Skin epidermis (tissue), 12 donors: ENCODE measurements around the gene SLC24A5.
A peak's percentile ranks its signal among the peaks of the same experiment; 100 is the strongest.

ENCODE experiments used
- H3K27ac ChIP-seq, 21 experiments: fragments of 200-600 bp; sonication (generic) in 11 of 21; one replicate each; pipeline ENCODE4 v1.5.0; 2020; ENCODE audit warnings: mild to moderate bottlenecking in 3 of 21, inconsistent platforms in 2 of 21, moderate library complexity in 2 of 21
- H3K4me3 ChIP-seq, 7 experiments: fragments of 200-600 bp; sonication (generic) in 2 of 7; one replicate each; pipeline ENCODE4 v1.5.0; 2020; ENCODE audit warnings: inconsistent platforms in 2 of 7, mild to moderate bottlenecking in 2 of 7, moderate library complexity in 1 of 7

SLC24A5 gene

GRCh38 chr15:48109212-48109611 is 11.6 kb upstream of the SLC24A5 start:
- Histone ChIP-seq H3K27ac (peak overlapping the region in 1 of 21 experiments; percentile 45), H3K4me3 (no peak overlapping the region)

DNA sequence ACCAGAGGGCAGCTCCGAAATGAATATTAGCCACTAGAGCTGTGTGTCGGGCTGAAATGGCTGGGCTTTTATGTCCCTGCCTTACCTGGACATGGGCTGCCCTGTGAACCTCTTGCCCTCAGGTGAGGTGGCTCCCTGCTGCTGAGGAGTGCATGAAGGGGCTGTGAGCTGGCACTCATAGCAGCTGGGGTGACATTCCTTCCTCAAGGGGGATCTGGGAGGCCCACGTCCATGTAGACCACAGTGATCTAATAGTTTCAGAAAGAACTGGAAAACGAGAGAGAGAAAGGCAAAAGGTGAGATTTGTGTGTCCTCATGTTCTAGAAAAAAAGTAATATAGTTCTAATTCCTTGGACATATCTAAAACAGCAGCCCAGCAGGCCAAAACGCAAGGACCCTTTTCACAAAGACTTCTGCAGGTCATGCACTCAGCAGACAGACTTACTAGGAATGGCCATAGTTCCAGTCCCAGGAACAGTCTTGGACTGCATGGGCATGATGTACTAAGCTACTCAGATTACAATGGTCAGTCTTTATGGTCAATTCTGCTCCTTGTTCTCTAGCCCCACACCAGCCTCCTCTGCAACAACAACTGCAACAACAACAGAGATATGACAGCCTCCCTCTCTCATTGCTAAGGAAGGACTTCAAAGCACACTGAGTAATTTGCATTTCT is 10.8 kb upstream of the SLC24A5 start:
- Histone ChIP-seq H3K4me3 (no peak overlapping the region), H3K27ac (peak overlapping the region in 1 of 21 experiments; percentile 24)

DNA sequence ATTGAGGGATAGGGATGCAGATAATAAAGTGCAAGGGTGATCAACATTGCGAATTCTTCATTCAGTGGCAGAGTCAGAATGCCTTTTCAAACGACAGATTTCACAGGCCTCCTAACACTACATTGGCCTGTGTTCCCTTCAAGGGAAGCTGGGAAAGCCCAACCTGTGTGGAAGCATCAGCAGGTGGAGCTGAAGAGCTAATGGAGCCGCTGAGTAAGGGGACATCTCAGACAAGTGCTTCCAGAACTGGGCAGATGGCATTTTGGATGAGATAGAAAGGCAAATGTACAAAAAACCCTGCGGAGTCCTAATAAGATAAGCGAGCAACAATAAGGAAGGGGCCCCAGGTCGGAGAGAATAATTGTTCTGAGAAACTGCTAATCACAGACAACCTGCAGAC is 8.5 kb upstream of the SLC24A5 start:
- Histone ChIP-seq H3K4me3 (no peak overlapping the region), H3K27ac (no peak overlapping the region)

DNA sequence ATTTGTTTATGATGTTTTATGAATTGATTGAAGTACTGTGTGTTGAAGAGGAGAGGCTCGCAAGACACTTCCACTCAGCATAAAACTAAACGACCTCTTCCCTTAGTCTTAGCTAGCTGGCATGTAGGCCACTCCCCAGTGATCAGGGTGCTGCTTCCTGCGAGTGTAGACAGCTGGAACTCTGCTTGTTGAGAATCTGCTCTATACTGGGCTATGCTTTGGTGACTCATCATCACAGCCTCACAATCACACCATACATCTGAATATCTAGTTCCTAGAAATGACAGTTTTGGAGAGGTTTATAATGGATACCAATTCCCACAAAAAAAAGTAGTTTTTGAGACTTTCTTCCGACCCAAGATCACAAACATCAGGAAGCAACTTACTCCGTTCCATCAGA is 1.5 kb upstream of the SLC24A5 start:
- Histone ChIP-seq H3K27ac (no peak overlapping the region), H3K4me3 (no peak overlapping the region)

GRCh38 chr15:48121849-48122248 is 1.1 kb downstream of the SLC24A5 start:
- Histone ChIP-seq H3K27ac (peak overlapping the region in 1 of 21 experiments; percentile 48), H3K4me3 (no peak overlapping the region)

DNA sequence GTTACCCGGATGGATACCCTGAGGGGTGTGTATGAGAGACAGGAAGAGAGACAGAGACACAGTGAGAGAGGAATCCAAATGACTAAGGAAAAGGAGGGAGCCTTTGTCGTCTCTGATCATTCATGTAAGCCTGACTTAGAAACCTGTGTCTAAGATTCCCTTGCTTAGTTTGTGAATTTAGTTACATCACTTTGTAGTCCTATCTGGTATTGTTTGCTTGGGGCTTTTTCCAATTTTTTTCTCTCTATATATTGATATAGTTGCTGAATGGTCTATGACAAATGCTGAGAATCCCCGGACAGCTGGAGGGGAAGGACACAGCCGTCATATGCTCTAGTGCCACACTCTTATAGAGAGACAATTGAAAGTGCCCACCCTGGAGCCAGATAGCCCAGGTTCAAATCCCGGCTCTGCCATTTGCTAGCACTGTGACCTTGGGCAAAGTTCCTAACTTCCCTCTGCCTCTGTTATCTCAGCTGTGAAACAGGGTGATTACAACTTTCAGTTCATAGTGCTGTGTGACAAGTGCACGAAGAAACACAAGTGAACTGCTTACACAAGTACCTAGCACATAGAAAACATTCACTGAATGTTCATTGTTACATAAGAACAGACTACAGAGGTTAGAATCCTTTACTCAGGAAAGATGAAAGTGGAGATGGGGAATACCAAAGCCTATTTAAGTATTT is 6.0 kb downstream of the SLC24A5 start:
- no peak overlapping the region for H3K27ac ChIP-seq
- no peak overlapping the region for H3K4me3 ChIP-seq

DNA sequence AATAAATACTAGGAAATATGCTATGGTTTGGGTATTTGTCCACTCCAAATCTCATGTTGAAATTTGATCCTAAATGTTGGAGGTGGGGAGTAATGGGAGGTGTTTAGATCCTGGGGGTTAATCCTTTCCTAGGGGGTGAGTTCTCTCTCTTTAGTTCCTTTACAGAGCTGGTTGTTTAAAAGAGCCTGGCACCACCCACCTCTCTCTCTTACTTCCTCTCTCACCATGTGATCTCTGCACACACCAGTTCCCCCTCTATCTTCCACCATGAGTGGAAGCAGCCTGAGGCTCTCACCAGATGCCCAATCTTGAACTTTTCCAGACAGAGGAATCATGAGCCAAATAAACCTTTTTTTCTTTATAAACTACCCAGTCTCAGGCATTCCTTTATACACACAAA is 10.5 kb downstream of the SLC24A5 start:
- Histone ChIP-seq H3K27ac (no peak overlapping the region), H3K4me3 (no peak overlapping the region)

GRCh38 chr15:48132874-48133273 is 12.1 kb downstream of the SLC24A5 start:
- Histone ChIP-seq H3K4me3 (no peak overlapping the region), H3K27ac (no peak overlapping the region)

- no peak overlapping the region for H3K27ac ChIP-seq
These were observed 23.1 kb downstream of the SLC24A5 start for GRCh38 chr15:48143856-48144255.

GRCh38 chr15:48144889-48145288 is 24.1 kb downstream of the SLC24A5 start:
- no peak overlapping the region for H3K4me3 ChIP-seq
- H3K27ac ChIP-seq = no peak overlapping the region

More at GRCh38 chr15:48143856-48144255, 23.1 kb downstream of the SLC24A5 start:
- H3K4me3 ChIP-seq = no peak overlapping the region

DNA sequence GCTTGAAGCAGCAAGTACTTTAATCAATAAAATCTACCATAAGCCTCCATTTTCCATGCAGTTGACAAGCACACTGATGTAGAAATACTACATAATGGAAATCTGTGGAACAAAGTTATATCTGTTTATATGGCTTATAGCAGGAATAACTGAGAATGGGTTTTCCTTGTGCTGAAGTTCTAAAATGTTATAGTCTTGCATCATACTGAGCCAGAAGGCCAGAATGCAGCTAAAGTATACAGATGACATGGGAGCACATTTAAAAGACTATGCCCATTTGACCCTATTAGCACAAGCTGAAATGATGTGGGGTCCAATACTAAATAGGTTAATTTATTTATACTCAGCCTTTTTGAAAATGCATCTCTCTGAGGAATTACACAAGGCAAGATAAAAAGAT is 25.1 kb downstream of the SLC24A5 start:
- Histone ChIP-seq H3K27ac (no peak overlapping the region), H3K4me3 (no peak overlapping the region)

DNA sequence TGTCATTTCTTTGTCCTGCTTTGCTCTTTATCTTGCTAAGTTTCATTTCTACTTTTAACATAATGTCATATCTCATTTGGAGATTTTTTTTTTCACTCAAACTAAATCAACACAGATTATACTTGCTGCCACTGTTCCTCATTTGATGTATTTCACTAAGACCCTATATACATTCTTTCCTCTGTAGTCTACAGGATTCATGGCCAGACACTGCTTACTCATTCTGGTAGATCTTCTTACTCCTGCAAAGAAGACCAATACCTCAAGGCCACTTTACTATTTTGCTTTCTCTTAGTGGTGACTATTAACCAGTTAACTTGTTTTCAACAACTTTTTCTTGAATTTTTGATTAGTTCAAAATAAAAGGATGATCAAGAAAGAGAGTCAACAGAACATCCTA is 26.6 kb downstream of the SLC24A5 start:
- no peak overlapping the region for H3K4me3 ChIP-seq
- no peak overlapping the region for H3K27ac ChIP-seq

DNA sequence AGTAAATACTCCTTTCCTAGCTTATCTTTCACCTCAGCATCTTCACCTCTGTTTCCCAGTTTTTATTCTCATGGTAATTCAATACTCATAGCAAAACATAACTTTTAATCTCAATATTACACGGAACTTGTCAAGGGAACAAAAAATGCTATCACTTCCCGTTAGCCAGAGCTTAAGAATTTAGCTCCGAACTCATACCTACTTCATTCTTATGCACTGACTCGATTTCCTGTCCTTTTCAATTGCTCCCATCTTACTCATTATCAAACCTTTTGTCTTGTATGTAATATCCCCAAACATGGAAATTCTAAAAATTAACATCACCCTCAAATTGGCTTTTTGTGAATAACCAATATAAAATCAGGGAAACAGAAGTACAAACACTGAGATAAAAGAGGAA is 29.1 kb downstream of the SLC24A5 start:
- Histone ChIP-seq H3K4me3 (no peak overlapping the region), H3K27ac (no peak overlapping the region)

GRCh38 chr15:48153526-48153925 is 32.7 kb downstream of the SLC24A5 start:
- Histone ChIP-seq H3K4me3 (no peak overlapping the region), H3K27ac (no peak overlapping the region)

- Histone ChIP-seq H3K27ac (no peak overlapping the region), H3K4me3 (no peak overlapping the region)
These were observed 47.8 kb downstream of the SLC24A5 start for GRCh38 chr15:48168616-48169015.

DNA sequence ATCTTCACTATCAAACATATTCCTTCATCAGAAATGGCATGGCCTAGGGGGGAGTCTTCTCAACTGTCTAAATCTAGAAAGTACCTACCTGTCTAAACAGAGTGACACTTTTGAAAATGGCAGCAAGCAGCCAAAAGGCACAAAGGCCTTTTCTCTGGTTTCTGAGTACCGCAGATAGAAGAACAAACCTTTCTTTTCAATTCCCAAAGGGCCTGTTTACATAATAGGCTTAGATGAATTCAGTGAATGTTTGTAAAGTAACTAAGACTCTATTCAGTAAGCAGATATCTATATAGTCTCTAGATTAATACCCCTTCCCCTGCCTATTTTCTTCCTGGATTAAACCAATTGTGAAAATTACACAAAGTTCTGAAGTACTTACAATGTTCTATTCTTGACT is 50.2 kb downstream of the SLC24A5 start:
- H3K4me3 ChIP-seq = no peak overlapping the region
- no peak overlapping the region for H3K27ac ChIP-seq

DNA sequence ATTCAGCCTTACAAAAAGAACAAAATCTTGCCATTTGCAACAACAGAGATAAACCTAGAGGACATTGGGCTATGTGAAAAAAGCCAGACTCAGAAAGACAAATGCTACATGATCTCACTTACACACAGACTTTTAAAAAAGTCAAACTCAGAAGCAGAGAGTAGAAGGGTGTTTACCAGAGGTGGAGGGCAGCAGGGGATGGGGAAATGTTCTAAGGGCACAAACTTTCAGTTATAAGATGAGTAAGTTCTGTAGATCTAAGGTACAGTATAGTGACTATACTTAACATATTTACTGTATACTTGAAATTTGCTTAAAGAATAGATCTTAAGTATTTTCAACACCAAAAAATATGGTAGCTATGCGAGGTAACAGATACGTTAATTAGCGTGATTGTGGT is 54.3 kb downstream of the SLC24A5 start:
- Histone ChIP-seq H3K27ac (no peak overlapping the region), H3K4me3 (no peak overlapping the region)

- Histone ChIP-seq H3K27ac (no peak overlapping the region), H3K4me3 (no peak overlapping the region)
These were observed 55.3 kb downstream of the SLC24A5 start for GRCh38 chr15:48176112-48176511.

DNA sequence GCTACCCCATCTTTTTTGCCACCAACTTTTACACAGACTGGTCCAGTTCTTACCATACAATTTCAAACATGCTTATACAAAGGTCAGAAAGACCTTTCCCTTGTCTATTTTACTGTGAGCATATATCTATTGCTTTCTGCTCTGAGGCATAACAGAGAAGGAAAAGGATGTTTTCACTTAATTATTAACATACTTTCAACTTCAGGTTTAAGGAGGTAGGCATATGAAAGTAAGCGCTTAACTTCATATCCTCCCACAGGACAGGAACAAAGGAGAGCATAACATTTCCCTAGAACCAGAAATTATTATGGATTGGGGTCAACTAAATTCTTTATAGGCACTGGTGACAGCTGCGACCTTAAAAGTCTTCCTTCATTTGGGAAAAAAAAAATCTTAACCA is 56.2 kb downstream of the SLC24A5 start:
- Histone ChIP-seq H3K27ac (no peak overlapping the region), H3K4me3 (peak overlapping the region in 2 of 7 experiments; percentile 43 to 47)

GRCh38 chr15:48177383-48177765 is 56.6 kb downstream of the SLC24A5 start:
- H3K27ac ChIP-seq = peak overlapping the region in 11 of 21 experiments; percentile 1 to 76 (median 46)

More at GRCh38 chr15:48177383-48177765, 56.6 kb downstream of the SLC24A5 start:
- peak overlapping the region; percentile 29 to 51 (median 44) for H3K4me3 ChIP-seq
